Mucosa of rectum (tissue), 2 donors: ENCODE data around the gene CRACR2B.

Experiments used
- H3K27ac ChIP-seq, 2 donors: one replicate each; pipeline ENCODE4 v1.7.0; 2013; ENCODE audit warnings: inconsistent platforms in 2 of 2, low read depth in 2 of 2, low read length in 2 of 2
- H3K27me3 ChIP-seq, 2 donors: one replicate each; pipeline ENCODE4 v1.7.0; 2013; ENCODE audit warnings: low read length in 2 of 2; ENCODE audit not compliant: control insufficient read depth in 2 of 2, insufficient read depth in 2 of 2
- H3K36me3 ChIP-seq, 2 donors: one replicate each; pipeline ENCODE4 v1.7.0; 2013; ENCODE audit warnings: low read length in 2 of 2; ENCODE audit not compliant: control insufficient read depth in 2 of 2, insufficient read depth in 2 of 2
- H3K4me1 ChIP-seq, 2 donors: one replicate each; pipeline ENCODE4 v1.7.0; 2013; ENCODE audit warnings: low read length in 2 of 2, mild to moderate bottlenecking in 1 of 2; ENCODE audit not compliant: control insufficient read depth in 2 of 2, insufficient read depth in 2 of 2
- H3K4me3 ChIP-seq, 2 donors: one replicate each; pipeline ENCODE4 v1.7.0; 2013; ENCODE audit warnings: low read length in 2 of 2
- H3K9ac ChIP-seq, 2 donors: one replicate each; pipeline ENCODE4 v1.7.0; 2013; ENCODE audit warnings: low read length in 2 of 2, low read depth in 1 of 2, mild to moderate bottlenecking in 1 of 2
- H3K9me3 ChIP-seq, 2 donors: one replicate each; pipeline ENCODE4 v1.7.0; 2013; ENCODE audit warnings: low read length in 2 of 2; ENCODE audit not compliant: control insufficient read depth in 2 of 2
- donor health status: healthy.
- donor health status: Normal muscosa, but diverticular disease.

Gene CRACR2B

GRCh38 chr11:876545-876944, 48.8 kb downstream of the CRACR2B start:
- H3K36me3 ChIP-seq: peaks cover 0 to 4% of the 10 kb centered on the region in 2 donors
- H3K27me3 ChIP-seq: no peaks in the 10 kb centered on the region
- H3K9ac ChIP-seq: no peak overlapping the region
- no peak overlapping the region for H3K4me3 ChIP-seq
- H3K4me1 ChIP-seq: no peaks in the 10 kb centered on the region
- H3K27ac ChIP-seq: no peak overlapping the region
- H3K9me3 ChIP-seq: no peaks in the 10 kb centered on the region

- H3K9me3 ChIP-seq: no peaks in the 10 kb centered on the region
- H3K9ac ChIP-seq: no peak overlapping the region
- H3K27ac ChIP-seq: no peak overlapping the region
- H3K4me3 ChIP-seq: no peak overlapping the region
- H3K27me3 ChIP-seq: no peaks in the 10 kb centered on the region
- H3K36me3 ChIP-seq: peaks cover 0 to 4% of the 10 kb centered on the region in 2 donors
- H3K4me1 ChIP-seq: no peaks in the 10 kb centered on the region
Observed at GRCh38 chr11:877565-877964, 49.8 kb downstream of the CRACR2B start.

- Histone ChIP-seq H3K4me1 (no peaks in the 10 kb centered on the region), H3K36me3 (peaks cover 0 to 6% of the 10 kb centered on the region in 2 donors), H3K4me3 (no peak overlapping the region), H3K27me3 (no peaks in the 10 kb centered on the region), H3K9me3 (no peaks in the 10 kb centered on the region), H3K27ac (no peak overlapping the region), H3K9ac (no peak overlapping the region)
Observed at GRCh38 chr11:880447-880846, 52.7 kb downstream of the CRACR2B start.
